ENCODE measurements around the gene AIF1L.
"Not testable (repeated sequence)": the region's sequence is repeated elsewhere in the genome, so short reads cannot be mapped to it uniquely, and the experiment has no call there.

AIF1L gene

GRCh38 chr9:131111186-131111853 lies 15.0 kb downstream of the AIF1L start:
- TF ChIP-seq, protein P1, sequence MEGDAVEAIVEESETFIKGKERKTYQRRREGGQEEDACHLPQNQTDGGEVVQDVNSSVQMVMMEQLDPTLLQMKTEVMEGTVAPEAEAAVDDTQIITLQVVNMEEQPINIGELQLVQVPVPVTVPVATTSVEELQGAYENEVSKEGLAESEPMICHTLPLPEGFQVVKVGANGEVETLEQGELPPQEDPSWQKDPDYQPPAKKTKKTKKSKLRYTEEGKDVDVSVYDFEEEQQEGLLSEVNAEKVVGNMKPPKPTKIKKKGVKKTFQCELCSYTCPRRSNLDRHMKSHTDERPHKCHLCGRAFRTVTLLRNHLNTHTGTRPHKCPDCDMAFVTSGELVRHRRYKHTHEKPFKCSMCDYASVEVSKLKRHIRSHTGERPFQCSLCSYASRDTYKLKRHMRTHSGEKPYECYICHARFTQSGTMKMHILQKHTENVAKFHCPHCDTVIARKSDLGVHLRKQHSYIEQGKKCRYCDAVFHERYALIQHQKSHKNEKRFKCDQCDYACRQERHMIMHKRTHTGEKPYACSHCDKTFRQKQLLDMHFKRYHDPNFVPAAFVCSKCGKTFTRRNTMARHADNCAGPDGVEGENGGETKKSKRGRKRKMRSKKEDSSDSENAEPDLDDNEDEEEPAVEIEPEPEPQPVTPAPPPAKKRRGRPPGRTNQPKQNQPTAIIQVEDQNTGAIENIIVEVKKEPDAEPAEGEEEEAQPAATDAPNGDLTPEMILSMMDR (IDR thresholded peaks at IDR 0.05; ENCODE audit: insufficient read depth, missing control alignments) = no peak
- DNase-seq (ENCODE audit: insufficient read length, low spot score) (no peak), FAIRE-seq (no peak)

GRCh38 chr9:131111854-131112311 lies 15.6 kb downstream of the AIF1L start:
- DNase-seq (ENCODE audit: insufficient read length, low spot score) (no peak), FAIRE-seq (no peak)
- TF ChIP-seq, protein P1 (IDR thresholded peaks at IDR 0.05; ENCODE audit: insufficient read depth, missing control alignments) = no peak

- TF ChIP-seq, protein P1 (IDR thresholded peaks at IDR 0.05; ENCODE audit: insufficient read depth, missing control alignments) = no peak
- FAIRE-seq (no peak), DNase-seq (ENCODE audit: insufficient read length, low spot score) (no peak)
Measured at GRCh38 chr9:131112374-131113154, 16.2 kb downstream of the AIF1L start.

DNA sequence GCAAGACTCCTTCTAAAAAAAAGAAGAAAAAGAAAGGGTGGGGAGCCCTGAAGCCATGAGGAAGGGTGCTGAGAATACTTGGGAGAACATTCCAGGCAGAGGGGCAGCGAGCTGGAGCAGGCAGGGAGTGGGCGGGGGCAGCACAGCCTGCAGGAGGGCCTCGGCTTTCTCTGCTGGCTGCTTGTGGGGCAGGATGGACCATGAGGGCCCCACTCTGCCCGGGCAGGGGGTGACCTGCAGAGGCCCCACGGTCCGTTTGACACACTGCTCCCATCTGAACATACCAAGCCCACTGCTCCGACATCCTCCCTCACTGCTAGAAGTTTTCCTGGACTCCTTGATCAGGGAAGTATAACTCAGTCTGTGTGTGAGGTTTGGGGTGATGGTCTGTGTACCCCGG lies 17.3 kb downstream of the AIF1L start:
- FAIRE-seq (no peak), DNase-seq (ENCODE audit: insufficient read length, low spot score) (no peak)
- TF ChIP-seq, protein P1 (IDR thresholded peaks at IDR 0.05; ENCODE audit: insufficient read depth, missing control alignments) = no peak

- peak; percentile 5 for DNase-seq (ENCODE audit: insufficient read length, low spot score)
- TF ChIP-seq, protein P1 (IDR thresholded peaks at IDR 0.05; ENCODE audit: insufficient read depth, missing control alignments) = no peak
- FAIRE-seq = no peak
Measured at GRCh38 chr9:131114084-131114535, 17.8 kb downstream of the AIF1L start.

- DNase-seq (ENCODE audit: insufficient read length, low spot score); FAIRE-seq: not testable (repeated sequence)
Measured at GRCh38 chr9:131115360-131115742, 19.0 kb downstream of the AIF1L start.

- DNase-seq (ENCODE audit: insufficient read length, low spot score) (no peak), FAIRE-seq (no peak)
- TF ChIP-seq, protein P1 (IDR thresholded peaks at IDR 0.05; ENCODE audit: insufficient read depth, missing control alignments) = no peak
Measured at GRCh38 chr9:131116281-131117120, 20.2 kb downstream of the AIF1L start.

All from D721Med (cell line).